ENCODE results near the gene SLBP. TPM values are rescaled to one million over a fixed set of nuclear protein-coding genes. Genes with fewer than 3 reads are reported as not detected.

The SLBP gene
- total and polyA plus RNA-seq, 2 donors (not counting 3 experiments of a cell fraction or from before 2014, with no cell fraction given), result 48.3 to 63.1 TPM

DNA sequence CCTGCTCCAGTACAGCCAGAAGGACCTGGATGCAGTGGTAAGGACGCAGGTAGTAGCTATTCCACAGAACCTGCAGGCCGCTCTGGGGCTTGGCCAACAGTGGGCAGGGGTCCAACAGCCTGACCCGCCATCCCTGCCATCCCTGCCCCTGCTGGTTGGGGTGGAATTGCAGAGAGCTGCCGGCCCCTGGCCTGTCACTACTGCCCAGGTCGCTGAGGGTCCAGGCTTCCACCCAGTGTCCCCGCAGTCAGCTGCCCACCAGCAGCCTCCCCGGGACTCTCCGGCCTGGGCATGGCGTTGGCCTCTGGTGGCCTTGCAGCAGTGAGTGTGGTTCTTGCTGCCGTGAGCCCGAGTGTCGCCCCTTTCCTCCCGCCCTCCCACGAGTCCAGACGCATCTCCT is 25.5 kb upstream of the SLBP start:
- no peaks in the 10 kb centered on the region for H3K9me3 ChIP-seq (replicated peaks; ENCODE audit: control insufficient read depth, insufficient read depth, low read length)
- peaks cover 16% of the 10 kb centered on the region for H3K79me2 ChIP-seq (ENCODE audit: control insufficient read depth, insufficient read depth, low read length)
- no peaks in the 10 kb centered on the region for H3K4me1 ChIP-seq (ENCODE audit: control insufficient read depth, extremely low read depth, insufficient read depth, low read length)
- no peak overlapping the region for H3K4me3 ChIP-seq (replicated peaks in 1 of 3; ENCODE audit: insufficient read depth in 1 of 3, low read depth in 1 of 3, low read length in 3 of 3)
- H3K27ac ChIP-seq (ENCODE audit: insufficient read depth, low read depth, low read length), result no peak overlapping the region
- ChIA-PET CTCF (no interaction called here), POLR2A (no interaction called here)
- H4K20me1 ChIP-seq (replicated peaks; ENCODE audit: control insufficient read depth, extremely low read depth, insufficient read depth, low read length), result no peaks in the 10 kb centered on the region
- intact Hi-C loops (cut with micrococcal nuclease), result no loop called here
- H3K4me2 ChIP-seq (ENCODE audit: insufficient read depth, low read length), result no peak overlapping the region
- H3K9me1 ChIP-seq (replicated peaks; ENCODE audit: control insufficient read depth, extremely low read depth, insufficient read depth, low read length), result no peaks in the 10 kb centered on the region
- no peak overlapping the region for H3K9ac ChIP-seq (replicated peaks; ENCODE audit: extremely low read depth, insufficient read depth, low read length)
- no TSS peak for BruUV-seq (replicated peaks)
- no peak for DNase-seq (ENCODE audit: low read depth, low spot score)
- dilution Hi-C loops (cut with MboI; ENCODE audit: extremely low pct_ligation_motif_present, low sequenced_read_pairs), result no loop called here
- no peaks in the 10 kb centered on the region for H3K27me3 ChIP-seq (ENCODE audit: control insufficient read depth in 2 of 2, insufficient read depth in 2 of 2, low read length in 2 of 2)
- TF ChIP-seq POLR2AphosphoS5 (IDR thresholded peaks at IDR 0.05; ENCODE audit: insufficient read depth, low read depth, low read length) (no peak), GATA2 (IDR thresholded peaks at IDR 0.05; ENCODE audit: insufficient read depth, insufficient read length, low read depth, low read length) (no peak), MYC (IDR thresholded peaks at IDR 0.05; ENCODE audit: low read depth, low read length) (no peak), POLR2A (IDR thresholded peaks at IDR 0.05; ENCODE audit: low read depth, low read length) (no peak), JUN (IDR thresholded peaks at IDR 0.05; ENCODE audit: borderline replicate concordance, insufficient read depth, insufficient read length, low read depth) (no peak), FOS (IDR thresholded peaks at IDR 0.05; ENCODE audit: borderline replicate concordance, insufficient read depth, low read length) (no peak)
- TF ChIP-seq, protein P1, sequence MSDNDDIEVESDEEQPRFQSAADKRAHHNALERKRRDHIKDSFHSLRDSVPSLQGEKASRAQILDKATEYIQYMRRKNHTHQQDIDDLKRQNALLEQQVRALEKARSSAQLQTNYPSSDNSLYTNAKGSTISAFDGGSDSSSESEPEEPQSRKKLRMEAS (IDR thresholded peaks at IDR 0.05; ENCODE audit: insufficient read depth, insufficient read length), result no peak
- H3K36me3 ChIP-seq (ENCODE audit: control insufficient read depth in 2 of 2, extremely low read depth in 1 of 2, insufficient read depth in 2 of 2, low read length in 2 of 2), result peaks cover 23 to 46% of the 10 kb centered on the region in 2 experiments
- FAIRE-seq, result no peak
- no peak overlapping the region for H2AFZ ChIP-seq (ENCODE audit: low read depth, low read length)

DNA sequence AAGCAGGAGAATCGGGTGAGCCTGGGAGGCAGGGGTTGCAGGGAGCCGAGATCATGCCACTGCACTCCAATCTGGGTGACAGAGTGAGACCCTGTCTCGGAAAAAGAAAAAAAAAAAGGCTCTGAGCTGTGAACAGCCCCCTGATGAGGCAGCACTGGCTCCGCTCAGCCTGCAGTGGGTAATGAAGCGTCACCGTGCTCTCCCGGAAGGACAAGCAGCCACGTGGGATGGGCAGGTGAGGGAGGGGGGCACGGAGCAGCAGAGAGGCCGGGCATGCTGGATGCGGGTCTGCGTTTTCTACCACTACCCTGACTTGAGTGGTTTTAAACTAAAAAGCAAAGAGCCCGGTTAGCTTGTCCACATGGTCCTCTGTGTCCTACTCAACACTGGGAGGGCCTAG is 24.7 kb upstream of the SLBP start:
- dilution Hi-C loops (cut with MboI; ENCODE audit: extremely low pct_ligation_motif_present, low sequenced_read_pairs) (no loop called here), intact Hi-C loops (cut with micrococcal nuclease) (no loop called here)
- H4K20me1 ChIP-seq (replicated peaks; ENCODE audit: control insufficient read depth, extremely low read depth, insufficient read depth, low read length), result no peaks in the 10 kb centered on the region
- no peaks in the 10 kb centered on the region for H3K9me1 ChIP-seq (replicated peaks; ENCODE audit: control insufficient read depth, extremely low read depth, insufficient read depth, low read length)
- TF ChIP-seq, protein P2, sequence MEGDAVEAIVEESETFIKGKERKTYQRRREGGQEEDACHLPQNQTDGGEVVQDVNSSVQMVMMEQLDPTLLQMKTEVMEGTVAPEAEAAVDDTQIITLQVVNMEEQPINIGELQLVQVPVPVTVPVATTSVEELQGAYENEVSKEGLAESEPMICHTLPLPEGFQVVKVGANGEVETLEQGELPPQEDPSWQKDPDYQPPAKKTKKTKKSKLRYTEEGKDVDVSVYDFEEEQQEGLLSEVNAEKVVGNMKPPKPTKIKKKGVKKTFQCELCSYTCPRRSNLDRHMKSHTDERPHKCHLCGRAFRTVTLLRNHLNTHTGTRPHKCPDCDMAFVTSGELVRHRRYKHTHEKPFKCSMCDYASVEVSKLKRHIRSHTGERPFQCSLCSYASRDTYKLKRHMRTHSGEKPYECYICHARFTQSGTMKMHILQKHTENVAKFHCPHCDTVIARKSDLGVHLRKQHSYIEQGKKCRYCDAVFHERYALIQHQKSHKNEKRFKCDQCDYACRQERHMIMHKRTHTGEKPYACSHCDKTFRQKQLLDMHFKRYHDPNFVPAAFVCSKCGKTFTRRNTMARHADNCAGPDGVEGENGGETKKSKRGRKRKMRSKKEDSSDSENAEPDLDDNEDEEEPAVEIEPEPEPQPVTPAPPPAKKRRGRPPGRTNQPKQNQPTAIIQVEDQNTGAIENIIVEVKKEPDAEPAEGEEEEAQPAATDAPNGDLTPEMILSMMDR (IDR thresholded peaks at IDR 0.05; ENCODE audit: extremely low read depth in 1 of 2, insufficient read depth in 1 of 2, low read depth in 1 of 2, low read length in 2 of 2), result no peak
- no peak for TF ChIP-seq POLR2AphosphoS5 (IDR thresholded peaks at IDR 0.05; ENCODE audit: insufficient read depth, low read depth, low read length)
- H3K79me2 ChIP-seq (ENCODE audit: control insufficient read depth, insufficient read depth, low read length), result peaks cover 21% of the 10 kb centered on the region
- H3K4me1 ChIP-seq (ENCODE audit: control insufficient read depth, extremely low read depth, insufficient read depth, low read length), result no peaks in the 10 kb centered on the region
- H3K4me3 ChIP-seq (replicated peaks in 1 of 3; ENCODE audit: insufficient read depth in 1 of 3, low read depth in 1 of 3, low read length in 3 of 3), result no peak overlapping the region
- H3K36me3 ChIP-seq (ENCODE audit: control insufficient read depth in 2 of 2, extremely low read depth in 1 of 2, insufficient read depth in 2 of 2, low read length in 2 of 2), result peaks cover 28 to 46% of the 10 kb centered on the region in 2 experiments
- FAIRE-seq (no peak), DNase-seq (ENCODE audit: low read depth, low spot score) (no peak)
- H3K27ac ChIP-seq (ENCODE audit: insufficient read depth, low read depth, low read length), result no peak overlapping the region
- ChIA-PET POLR2A (no interaction called here), CTCF (no interaction called here)
- no peak overlapping the region for H3K4me2 ChIP-seq (ENCODE audit: insufficient read depth, low read length)
- no peaks in the 10 kb centered on the region for H3K9me3 ChIP-seq (replicated peaks; ENCODE audit: control insufficient read depth, insufficient read depth, low read length)
- no peak overlapping the region for H3K9ac ChIP-seq (replicated peaks; ENCODE audit: extremely low read depth, insufficient read depth, low read length)
- no peak overlapping the region for H2AFZ ChIP-seq (ENCODE audit: low read depth, low read length)
- BruUV-seq (replicated peaks), result no TSS peak
- no peaks in the 10 kb centered on the region for H3K27me3 ChIP-seq (ENCODE audit: control insufficient read depth in 2 of 2, insufficient read depth in 2 of 2, low read length in 2 of 2)

Data from endothelial cell of umbilical vein (primary cell).